ENCODE measurements around the gene COX6B2.

GRCh38 chr19:55333870-55334269 is 20.6 kb downstream of the COX6B2 start:
- TF ChIP-seq POLR2AphosphoS5 (IDR thresholded peaks at IDR 0.05; ENCODE audit: insufficient read depth in 1 of 2, low read depth in 1 of 2) (no peak), POLR2A (IDR thresholded peaks at IDR 0.05) (no peak)

Data from vagina (tissue), 2 donors.